GM18867 (cell line): ENCODE measurements around the gene IL10RA.
A peak's percentile ranks its signal among the peaks of the same experiment; 100 is the strongest.
"Not testable (repeated sequence)": the region's sequence is repeated elsewhere in the genome, so short reads cannot be mapped to it uniquely, and the experiment has no call there.

Source experiments
- ATAC-seq: cut with Tn5 transposase; IDR thresholded peaks from one replicate; pipeline ENCODE4 v1.9.1; 2021; ENCODE audit warnings: mild to moderate bottlenecking, moderate library complexity; ENCODE audit not compliant: unreplicated experiment

IL10RA gene

GRCh38 chr11:118005224-118006152 lies 19.3 kb downstream of the IL10RA start:
- ATAC-seq = no peak

- ATAC-seq = no peak
These were observed 19.9 kb downstream of the IL10RA start for GRCh38 chr11:118006153-118006534.

GRCh38 chr11:118007040-118007439 lies 20.8 kb downstream of the IL10RA start:
- no peak for ATAC-seq

GRCh38 chr11:118007563-118008270 lies 21.5 kb downstream of the IL10RA start:
- not testable (repeated sequence) for ATAC-seq

- ATAC-seq = no peak
These were observed 22.2 kb downstream of the IL10RA start for GRCh38 chr11:118008271-118008911.

- no peak for ATAC-seq
These were observed 23.9 kb downstream of the IL10RA start for GRCh38 chr11:118009864-118010737.

GRCh38 chr11:118010738-118011461 lies 24.7 kb downstream of the IL10RA start:
- ATAC-seq = peak; percentile 78

- no peak for ATAC-seq
These were observed 26.0 kb downstream of the IL10RA start for GRCh38 chr11:118012083-118012669.

GRCh38 chr11:118014022-118014421 lies 27.8 kb downstream of the IL10RA start:
- no peak for ATAC-seq

GRCh38 chr11:118015385-118015841 lies 29.2 kb downstream of the IL10RA start:
- no peak for ATAC-seq

- no peak for ATAC-seq
These were observed 29.9 kb downstream of the IL10RA start for GRCh38 chr11:118016104-118016503.

GRCh38 chr11:118017111-118017510 lies 30.9 kb downstream of the IL10RA start:
- ATAC-seq = no peak

- no peak for ATAC-seq
These were observed 31.6 kb downstream of the IL10RA start for GRCh38 chr11:118017631-118018315.

- ATAC-seq = no peak
These were observed 32.2 kb downstream of the IL10RA start for GRCh38 chr11:118018401-118018800.

- ATAC-seq = no peak
These were observed 35.0 kb downstream of the IL10RA start for GRCh38 chr11:118021146-118021545.

- no peak for ATAC-seq
These were observed 41.5 kb downstream of the IL10RA start for GRCh38 chr11:118027694-118028093.

GRCh38 chr11:118028626-118029025 lies 42.4 kb downstream of the IL10RA start:
- no peak for ATAC-seq

GRCh38 chr11:118033443-118033842 lies 47.2 kb downstream of the IL10RA start:
- peak; percentile 54 for ATAC-seq

GRCh38 chr11:118042141-118042540 lies 55.9 kb downstream of the IL10RA start:
- no peak for ATAC-seq
